Measurements from ENCODE around the gene BLM. TPM values are rescaled to one million over a fixed set of nuclear protein-coding genes. Genes with fewer than 3 reads are reported as not detected.
"Not testable (repeated sequence)": the region's sequence is repeated elsewhere in the genome, so short reads cannot be mapped to it uniquely, and the experiment has no call there.

The BLM gene
- total RNA-seq, 4 donors from 2014 or later = 0.72 to 2.4 (median 0.84) TPM

GRCh38 chr15:90845201-90845949, 128.2 kb downstream of the BLM start:
- Histone ChIP-seq H3K27me3 (no peaks in the 10 kb centered on the region), H3K4me3 (no peak overlapping the region), H3K4me1 (no peaks in the 10 kb centered on the region), H3K36me3 (no peaks in the 10 kb centered on the region), H3K27ac (no peak overlapping the region), H3K9me3 (no peaks in the 10 kb centered on the region)
- 81% methylated on average over 8 of the region's 9 CpGs for WGBS
- TF ChIP-seq CTCF (IDR thresholded peaks at IDR 0.05) = no peak
- DNase-seq (ENCODE audit: low spot score in 2 of 2) = no peak

DNA sequence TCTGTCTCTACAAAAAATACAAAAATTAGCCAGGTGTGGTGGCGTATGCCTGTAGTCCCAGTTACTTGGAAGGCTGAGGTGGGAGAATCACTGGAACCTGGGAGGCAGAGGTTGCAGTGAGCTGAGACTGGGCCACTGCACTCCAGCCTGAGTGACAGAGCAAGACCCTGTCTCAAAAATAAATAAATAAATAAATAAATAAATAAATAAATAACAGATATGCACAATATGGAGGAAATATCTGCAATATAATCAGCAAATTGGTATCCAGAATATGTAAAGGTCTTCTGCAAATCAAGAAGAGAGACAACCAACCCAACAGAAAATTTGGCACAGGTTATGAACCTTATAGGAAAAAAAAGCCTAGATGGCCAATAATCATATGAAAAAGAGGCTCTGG, 132.3 kb downstream of the BLM start:
- not testable (repeated sequence) for DNase-seq (ENCODE audit: low spot score in 2 of 2); H3K4me3 ChIP-seq; H3K4me1 ChIP-seq; H3K27ac ChIP-seq; H3K27me3 ChIP-seq; H3K36me3 ChIP-seq; H3K9me3 ChIP-seq
- WGBS = 94% methylated on average over 1 of the region's 1 CpG

DNA sequence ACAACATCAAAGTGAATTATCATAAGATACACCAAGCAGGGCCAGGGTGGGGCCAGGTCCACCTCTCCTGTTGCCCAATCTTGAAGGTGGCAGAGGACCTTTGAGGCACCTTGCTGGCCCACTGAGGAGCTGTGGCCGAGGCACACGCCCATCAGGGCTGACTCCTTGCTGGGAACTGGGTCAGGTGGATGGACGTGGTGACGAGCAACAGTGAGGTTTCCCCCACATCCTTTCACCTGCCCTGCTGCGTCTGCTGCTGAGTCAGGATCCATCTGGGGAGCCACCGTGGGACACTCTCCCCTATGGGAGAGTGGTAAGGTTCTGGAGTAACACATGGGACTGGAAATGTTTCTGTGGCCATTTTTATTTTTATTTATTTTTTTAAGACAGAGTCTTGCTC, 134.0 kb downstream of the BLM start:
- no peaks in the 10 kb centered on the region for H3K27me3 ChIP-seq
- no peak overlapping the region for H3K27ac ChIP-seq
- no peak overlapping the region for H3K4me3 ChIP-seq
- no peak for TF ChIP-seq POLR2A (IDR thresholded peaks at IDR 0.05)
- TF ChIP-seq POLR2AphosphoS5 (IDR thresholded peaks at IDR 0.05) = no peak
- no peak for TF ChIP-seq EP300 (IDR thresholded peaks at IDR 0.05)
- TF ChIP-seq CTCF (IDR thresholded peaks at IDR 0.05) = no peak
- no peaks in the 10 kb centered on the region for H3K9me3 ChIP-seq
- no peaks in the 10 kb centered on the region for H3K36me3 ChIP-seq
- DNase-seq (ENCODE audit: low spot score in 2 of 2) = no peak
- 67% methylated on average over 6 of the region's 6 CpGs for WGBS
- no peaks in the 10 kb centered on the region for H3K4me1 ChIP-seq

GRCh38 chr15:90851940-90852339, 134.8 kb downstream of the BLM start:
- TF ChIP-seq EP300 (IDR thresholded peaks at IDR 0.05) (no peak), CTCF (IDR thresholded peaks at IDR 0.05) (no peak), POLR2AphosphoS5 (IDR thresholded peaks at IDR 0.05) (no peak), POLR2A (IDR thresholded peaks at IDR 0.05) (no peak)
- H3K27ac ChIP-seq = no peak overlapping the region
- no peaks in the 10 kb centered on the region for H3K4me1 ChIP-seq
- H3K9me3 ChIP-seq = no peaks in the 10 kb centered on the region
- no peaks in the 10 kb centered on the region for H3K36me3 ChIP-seq
- no peak overlapping the region for H3K4me3 ChIP-seq
- H3K27me3 ChIP-seq = no peaks in the 10 kb centered on the region
- DNase-seq (ENCODE audit: low spot score in 2 of 2) = no peak
- 76% methylated on average over 5 of the region's 5 CpGs for WGBS

GRCh38 chr15:90855139-90855538, 138.0 kb downstream of the BLM start:
- WGBS = 78% methylated on average over 9 of the region's 9 CpGs
- Histone ChIP-seq H3K27ac (no peak overlapping the region), H3K4me3 (no peak overlapping the region), H3K9me3 (no peaks in the 10 kb centered on the region), H3K4me1 (peaks cover 4% of the 10 kb centered on the region), H3K36me3 (no peaks in the 10 kb centered on the region), H3K27me3 (no peaks in the 10 kb centered on the region)
- TF ChIP-seq POLR2AphosphoS5 (IDR thresholded peaks at IDR 0.05) (no peak), EP300 (IDR thresholded peaks at IDR 0.05) (no peak), POLR2A (IDR thresholded peaks at IDR 0.05) (no peak), CTCF (IDR thresholded peaks at IDR 0.05) (no peak)
- DNase-seq (ENCODE audit: low spot score in 2 of 2) = no peak

DNA sequence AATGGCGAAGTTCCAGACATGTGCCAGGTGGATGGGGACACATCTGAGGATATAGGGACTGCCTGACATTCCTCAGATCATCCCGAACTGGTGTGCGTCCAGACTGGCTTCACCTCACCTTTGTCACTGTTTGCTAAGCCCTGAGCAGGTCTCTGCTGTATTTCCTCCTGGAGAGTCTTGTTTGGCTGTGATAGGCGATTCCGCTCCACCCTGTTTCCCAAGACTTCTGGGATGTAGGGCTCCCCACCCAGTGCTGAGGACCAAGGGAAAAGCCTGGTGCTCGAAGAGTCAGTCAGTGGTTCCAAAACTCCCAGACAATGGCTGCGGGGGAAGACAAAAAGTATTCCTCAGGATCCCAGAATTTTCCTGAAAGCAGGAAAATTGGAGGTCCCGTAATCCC, 140.2 kb downstream of the BLM start:
- H3K9me3 ChIP-seq = no peaks in the 10 kb centered on the region
- H3K27me3 ChIP-seq = no peaks in the 10 kb centered on the region
- 85% methylated on average over 8 of the region's 8 CpGs for WGBS
- no peak overlapping the region for H3K27ac ChIP-seq
- DNase-seq (ENCODE audit: low spot score in 2 of 2) = no peak
- peaks cover 4% of the 10 kb centered on the region for H3K4me1 ChIP-seq
- TF ChIP-seq POLR2A (IDR thresholded peaks at IDR 0.05) (no peak), CTCF (IDR thresholded peaks at IDR 0.05) (no peak), POLR2AphosphoS5 (IDR thresholded peaks at IDR 0.05) (no peak), EP300 (IDR thresholded peaks at IDR 0.05) (no peak)
- H3K4me3 ChIP-seq = no peak overlapping the region
- H3K36me3 ChIP-seq = no peaks in the 10 kb centered on the region

All from suprapubic skin (tissue), 4 donors.